ENCODE data around the gene RNF207. TPM values are rescaled to one million over a fixed set of nuclear protein-coding genes. Genes with fewer than 3 reads are reported as not detected.

Gene RNF207
- polyA plus RNA-seq, 3 donors, result 0.10 to 7.7 TPM; not detected in 1

DNA sequence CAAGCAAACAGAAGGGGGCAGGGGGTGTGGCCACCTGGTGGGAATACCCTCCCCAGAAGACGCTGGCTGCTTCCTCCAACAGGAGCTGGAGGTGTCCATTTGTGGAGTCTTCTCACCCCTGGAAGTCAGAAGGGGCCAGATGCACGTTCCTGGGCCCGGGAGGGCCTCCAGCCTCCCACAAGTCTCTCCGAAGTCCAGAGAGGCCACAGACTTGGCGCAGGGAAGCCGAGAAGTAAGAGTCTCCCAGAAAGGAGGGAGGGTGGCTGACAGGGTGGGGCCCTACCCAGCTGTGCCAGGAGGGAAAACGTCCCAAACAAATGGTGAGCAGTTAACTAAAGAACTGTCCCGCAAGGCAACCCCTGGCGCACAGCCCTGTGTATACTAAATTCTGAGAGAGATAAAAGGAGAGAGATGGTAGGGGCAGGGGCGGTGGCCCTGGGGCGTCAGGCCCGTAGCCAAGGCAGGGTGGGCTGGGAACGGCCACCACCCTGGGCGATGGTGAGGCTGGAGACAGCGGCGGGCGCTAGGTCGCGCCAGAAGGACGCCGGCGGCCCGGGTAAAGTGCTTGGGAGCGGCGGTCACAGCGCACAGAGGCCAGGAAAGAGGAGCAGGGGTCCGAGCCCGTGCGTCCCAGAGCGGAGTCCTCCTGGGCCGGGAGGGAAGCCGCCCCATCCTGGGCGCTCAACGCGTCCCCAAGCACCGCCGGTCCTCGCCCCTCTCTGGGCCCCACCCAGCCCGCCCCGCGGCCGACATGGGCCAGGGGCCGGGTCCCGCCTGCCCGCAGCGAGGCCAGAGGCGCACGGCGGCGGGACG lies 27.0 kb upstream of the RNF207 start:
- TF ChIP-seq, protein P1, sequence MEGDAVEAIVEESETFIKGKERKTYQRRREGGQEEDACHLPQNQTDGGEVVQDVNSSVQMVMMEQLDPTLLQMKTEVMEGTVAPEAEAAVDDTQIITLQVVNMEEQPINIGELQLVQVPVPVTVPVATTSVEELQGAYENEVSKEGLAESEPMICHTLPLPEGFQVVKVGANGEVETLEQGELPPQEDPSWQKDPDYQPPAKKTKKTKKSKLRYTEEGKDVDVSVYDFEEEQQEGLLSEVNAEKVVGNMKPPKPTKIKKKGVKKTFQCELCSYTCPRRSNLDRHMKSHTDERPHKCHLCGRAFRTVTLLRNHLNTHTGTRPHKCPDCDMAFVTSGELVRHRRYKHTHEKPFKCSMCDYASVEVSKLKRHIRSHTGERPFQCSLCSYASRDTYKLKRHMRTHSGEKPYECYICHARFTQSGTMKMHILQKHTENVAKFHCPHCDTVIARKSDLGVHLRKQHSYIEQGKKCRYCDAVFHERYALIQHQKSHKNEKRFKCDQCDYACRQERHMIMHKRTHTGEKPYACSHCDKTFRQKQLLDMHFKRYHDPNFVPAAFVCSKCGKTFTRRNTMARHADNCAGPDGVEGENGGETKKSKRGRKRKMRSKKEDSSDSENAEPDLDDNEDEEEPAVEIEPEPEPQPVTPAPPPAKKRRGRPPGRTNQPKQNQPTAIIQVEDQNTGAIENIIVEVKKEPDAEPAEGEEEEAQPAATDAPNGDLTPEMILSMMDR (IDR thresholded peaks at IDR 0.05), result no peak
- H3K4me2 ChIP-seq (replicated peaks; ENCODE audit: extremely low read depth, low read length, poor library complexity, severe bottlenecking), result no peak overlapping the region
- H4K20me1 ChIP-seq (ENCODE audit: insufficient read depth, low read length), result peaks cover 6% of the 10 kb centered on the region
- no peaks in the 10 kb centered on the region for H3K36me3 ChIP-seq (replicated peaks in 1 of 2; ENCODE audit: control insufficient read depth in 1 of 2, insufficient read depth in 2 of 2, low read length in 2 of 2)
- Mint-ChIP-seq H3K4me1 (peaks cover 13% of the 10 kb centered on the region), H3K36me3 (peaks cover 3% of the 10 kb centered on the region in 2 donors), H3K9me3 (peaks cover 0 to 14% (median 8%) of the 10 kb centered on the region in 7 donors), H3K27ac (no peak overlapping the region), H3K4me3 (peak overlapping the region in 1 of 2 donors; percentile 78), H3K27me3 (ENCODE audit: low read depth in 3 of 3) (peaks cover 46 to 65% (median 49%) of the 10 kb centered on the region in 3 donors)
- H3K27ac ChIP-seq (ENCODE audit: low read depth in 1 of 2, low read length in 2 of 2), result no peak overlapping the region
- H3K9me3 ChIP-seq (replicated peaks in 1 of 2; ENCODE audit: control insufficient read depth in 1 of 2, insufficient read depth in 1 of 2, low read length in 2 of 2), result peaks cover 0 to 7% of the 10 kb centered on the region in 2 donors
- H3K4me3 ChIP-seq (replicated peaks in 1 of 3; ENCODE audit: low read depth in 2 of 3, low read length in 3 of 3), result no peak overlapping the region
- no peak overlapping the region for H2AFZ ChIP-seq (ENCODE audit: insufficient read depth, low read depth, low read length, poor library complexity, severe bottlenecking)
- 4% methylated on average over 49 of the region's 51 CpGs for WGBS (ENCODE audit: insufficient coverage)
- peaks cover 15 to 61% of the 10 kb centered on the region in 2 donors for H3K27me3 ChIP-seq (ENCODE audit: control insufficient read depth in 2 of 2, insufficient read depth in 2 of 2, low read length in 2 of 2)
- DNase-seq, result no peak
- intact Hi-C loops (cut with micrococcal nuclease), result no loop called here
- H3K79me2 ChIP-seq (ENCODE audit: insufficient read depth, low read length), result no peaks in the 10 kb centered on the region
- no peaks in the 10 kb centered on the region for H3K4me1 ChIP-seq (ENCODE audit: control insufficient read depth in 1 of 2, insufficient read depth in 2 of 2, low read length in 2 of 2)
- no peak overlapping the region for H3K9ac ChIP-seq (ENCODE audit: insufficient read depth, low read length, poor library complexity, severe bottlenecking)

DNA sequence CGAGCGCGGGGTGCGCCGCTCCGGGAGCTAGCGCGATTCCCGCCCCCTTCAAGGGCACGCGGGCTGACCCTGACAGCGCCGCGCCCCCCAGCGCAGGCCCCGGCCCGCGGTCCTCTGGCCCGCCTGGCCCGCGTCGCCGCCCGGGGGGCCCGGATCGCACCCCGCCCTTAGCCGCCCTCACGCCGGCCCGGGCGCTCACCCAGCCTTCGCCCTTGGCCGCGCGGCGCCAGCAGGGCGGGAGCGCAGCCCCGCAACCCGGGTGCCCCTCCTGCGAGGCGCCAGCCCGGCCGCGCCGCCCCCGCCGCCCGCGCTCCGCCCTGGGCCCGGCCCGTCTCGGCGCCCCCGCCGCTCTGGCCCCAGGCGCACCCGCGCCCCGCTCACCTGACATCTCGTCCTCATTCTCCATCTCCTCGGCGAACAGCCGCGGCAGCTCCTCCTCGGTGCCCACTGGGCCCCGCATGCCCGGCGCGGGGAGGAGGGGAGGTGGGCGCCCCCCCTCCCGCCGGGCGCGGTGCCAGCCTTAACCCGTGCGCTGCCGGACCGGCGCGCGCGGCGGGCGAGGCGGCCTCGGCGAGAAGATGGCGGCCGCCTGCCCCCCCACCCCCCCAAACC lies 26.2 kb upstream of the RNF207 start:
- H3K27ac ChIP-seq (ENCODE audit: low read depth in 1 of 2, low read length in 2 of 2), result no peak overlapping the region
- H3K4me1 Mint-ChIP-seq, result peaks cover 20% of the 10 kb centered on the region
- DNase-seq, result no peak
- H3K36me3 Mint-ChIP-seq, result peaks cover 6 to 8% of the 10 kb centered on the region in 2 donors
- H3K27ac Mint-ChIP-seq, result no peak overlapping the region
- peaks cover 46 to 65% (median 49%) of the 10 kb centered on the region in 3 donors for H3K27me3 Mint-ChIP-seq (ENCODE audit: low read depth in 3 of 3)
- H4K20me1 ChIP-seq (ENCODE audit: insufficient read depth, low read length), result peaks cover 13% of the 10 kb centered on the region
- peaks cover 0 to 3% of the 10 kb centered on the region in 2 donors for H3K4me1 ChIP-seq (ENCODE audit: control insufficient read depth in 1 of 2, insufficient read depth in 2 of 2, low read length in 2 of 2)
- peaks cover 0 to 7% of the 10 kb centered on the region in 2 donors for H3K9me3 ChIP-seq (replicated peaks in 1 of 2; ENCODE audit: control insufficient read depth in 1 of 2, insufficient read depth in 1 of 2, low read length in 2 of 2)
- H2AFZ ChIP-seq (ENCODE audit: insufficient read depth, low read depth, low read length, poor library complexity, severe bottlenecking), result no peak overlapping the region
- TF ChIP-seq, protein P1 (IDR thresholded peaks at IDR 0.05), result no peak
- WGBS (ENCODE audit: insufficient coverage), result 2% methylated on average over 68 of the region's 92 CpGs
- intact Hi-C loops (cut with micrococcal nuclease), result no loop called here
- peaks cover 0 to 14% (median 8%) of the 10 kb centered on the region in 7 donors for H3K9me3 Mint-ChIP-seq
- H3K4me3 ChIP-seq (replicated peaks in 1 of 3; ENCODE audit: low read depth in 2 of 3, low read length in 3 of 3), result no peak overlapping the region
- no peaks in the 10 kb centered on the region for H3K36me3 ChIP-seq (replicated peaks in 1 of 2; ENCODE audit: control insufficient read depth in 1 of 2, insufficient read depth in 2 of 2, low read length in 2 of 2)
- H3K79me2 ChIP-seq (ENCODE audit: insufficient read depth, low read length), result no peaks in the 10 kb centered on the region
- H3K4me2 ChIP-seq (replicated peaks; ENCODE audit: extremely low read depth, low read length, poor library complexity, severe bottlenecking), result no peak overlapping the region
- peaks cover 15 to 61% of the 10 kb centered on the region in 2 donors for H3K27me3 ChIP-seq (ENCODE audit: control insufficient read depth in 2 of 2, insufficient read depth in 2 of 2, low read length in 2 of 2)
- no peak overlapping the region for H3K4me3 Mint-ChIP-seq
- no peak overlapping the region for H3K9ac ChIP-seq (ENCODE audit: insufficient read depth, low read length, poor library complexity, severe bottlenecking)
